HUES6 (cell line): ENCODE measurements around the gene WBP11.
"Not testable (repeated sequence)": the region's sequence is repeated elsewhere in the genome, so short reads cannot be mapped to it uniquely, and the experiment has no call there.

ENCODE experiments used
- H3K27ac ChIP-seq: 2 replicates; pipeline ENCODE4 v1.7.0; 2013; ENCODE audit warnings: low read depth, mild to moderate bottlenecking, low read length, inconsistent platforms
- H3K27me3 ChIP-seq: 2 replicates; pipeline ENCODE4 v1.6.1; 2013; ENCODE audit warnings: low read length; ENCODE audit not compliant: control insufficient read depth, insufficient read depth
- H3K36me3 ChIP-seq: 2 replicates; pipeline ENCODE4 v1.6.1; 2013; ENCODE audit warnings: low read length; ENCODE audit not compliant: control insufficient read depth, insufficient read depth
- H3K4me1 ChIP-seq: 2 replicates; pipeline ENCODE4 v1.6.1; 2013; ENCODE audit warnings: low read length; ENCODE audit not compliant: control insufficient read depth, insufficient read depth
- H3K4me3 ChIP-seq: 2 replicates; pipeline ENCODE4 v1.5.1; 2013; ENCODE audit warnings: low read depth, low read length
- H3K9ac ChIP-seq: one replicate; pipeline ENCODE4 v1.6.1; 2013; ENCODE audit warnings: mild to moderate bottlenecking, low read length
- H3K9me3 ChIP-seq: 2 replicates; pipeline ENCODE4 v1.6.1; 2013; ENCODE audit warnings: low read depth, low read length; ENCODE audit not compliant: control insufficient read depth, insufficient read depth

WBP11 gene

GRCh38 chr12:14772946-14773345 is 30.3 kb downstream of the WBP11 start:
- H3K27ac ChIP-seq, result peak overlapping the region; percentile 62; the same call in 1 of the 2 replicates

DNA sequence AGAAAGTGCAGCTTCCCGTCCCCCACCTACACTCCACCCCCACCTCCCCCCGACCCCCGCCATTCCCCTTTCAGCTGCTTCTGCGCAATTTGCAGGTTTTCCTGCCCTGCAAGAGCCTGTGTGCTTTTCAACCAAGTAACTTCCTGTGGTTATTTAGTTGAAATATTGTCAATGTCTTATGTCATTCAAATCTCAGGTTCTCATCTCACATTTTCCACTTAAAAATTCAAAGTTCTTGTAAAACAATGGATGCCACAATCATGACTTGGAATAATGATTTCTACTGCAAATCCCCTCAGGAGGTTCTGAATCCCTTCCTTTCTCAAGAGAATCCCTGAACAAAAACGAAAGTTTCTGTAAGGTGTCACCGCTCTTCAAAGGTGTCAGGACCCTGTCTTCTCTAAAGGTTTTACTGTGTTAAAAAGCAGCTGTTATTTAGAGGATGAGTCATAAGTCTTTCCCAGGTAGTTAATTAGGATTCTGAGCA is 31.6 kb downstream of the WBP11 start:
- H3K4me3 ChIP-seq, result peak overlapping the region; percentile 74
- H3K27ac ChIP-seq, result peak overlapping the region; percentile 88; the same call in 1 of the 2 replicates
- peaks cover 8% of the 10 kb centered on the region; the same call in 1 of the 2 replicates for H3K36me3 ChIP-seq
- H3K27me3 ChIP-seq, result no peaks in the 10 kb centered on the region
- no peaks in the 10 kb centered on the region for H3K9me3 ChIP-seq
- peak overlapping the region; percentile 96 for H3K9ac ChIP-seq
- peaks cover 14% of the 10 kb centered on the region; the same call in 1 of the 2 replicates for H3K4me1 ChIP-seq

More at GRCh38 chr12:14772946-14773345, 30.3 kb downstream of the WBP11 start:
- Histone ChIP-seq H3K4me3 (peak overlapping the region; percentile 86), H3K4me1 (peaks cover 23% of the 10 kb centered on the region), H3K36me3 (no peaks in the 10 kb centered on the region), H3K27me3 (no peaks in the 10 kb centered on the region), H3K9me3 (no peaks in the 10 kb centered on the region), H3K9ac (peak overlapping the region; percentile 81)

DNA sequence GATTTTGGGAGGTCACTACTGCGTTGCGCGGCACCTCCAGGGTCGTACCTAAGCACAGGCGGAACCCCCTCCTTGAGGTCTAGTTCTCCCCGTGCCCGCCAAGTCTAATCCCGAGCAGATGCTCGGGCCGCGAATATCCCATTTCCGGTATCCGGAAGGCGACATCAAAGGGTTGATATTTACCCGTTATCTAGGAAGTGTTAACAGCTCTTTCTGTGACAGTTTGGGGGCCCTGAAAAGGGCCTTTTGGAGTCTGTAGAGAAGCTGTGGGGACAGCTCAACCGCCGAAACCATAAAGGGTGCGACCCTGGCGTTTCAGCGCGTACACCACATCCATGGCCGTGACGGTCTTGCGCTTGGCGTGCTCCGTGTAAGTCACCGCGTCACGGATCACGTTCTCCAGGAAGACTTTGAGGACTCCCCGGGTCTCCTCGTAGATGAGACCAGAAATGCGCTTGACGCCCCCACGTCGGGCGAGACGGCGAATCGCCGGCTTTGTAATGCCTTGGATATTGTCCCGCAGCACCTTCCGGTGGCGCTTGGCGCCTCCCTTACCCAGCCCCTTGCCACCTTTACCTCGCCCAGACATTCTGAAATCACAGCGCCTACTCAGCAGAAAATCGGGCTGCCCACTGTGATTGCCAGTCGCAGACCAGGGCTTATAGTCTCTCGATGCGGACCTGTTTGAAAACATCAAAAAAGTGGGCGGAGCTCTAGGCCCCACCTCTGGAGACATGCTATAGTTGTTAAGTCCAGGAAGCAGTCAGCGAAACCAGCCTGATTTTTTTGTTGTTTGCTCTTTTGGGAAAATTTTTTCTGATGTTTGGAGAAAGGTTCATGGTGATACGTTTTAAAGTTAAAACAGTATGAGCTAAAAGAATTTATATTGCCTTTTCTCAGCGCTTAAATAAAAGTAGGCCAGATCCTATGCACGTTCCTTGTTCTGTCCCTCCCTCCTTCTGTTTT is 32.5 kb downstream of the WBP11 start:
- peak overlapping the region; percentile 88 for H3K27ac ChIP-seq

GRCh38 chr12:14769969-14770495 is 33.2 kb downstream of the WBP11 start:
- H3K9ac ChIP-seq, result peak overlapping the region; percentile 96
- peak overlapping the region; percentile 74 for H3K4me3 ChIP-seq
- H3K27me3 ChIP-seq, result no peaks in the 10 kb centered on the region
- no peaks in the 10 kb centered on the region for H3K4me1 ChIP-seq
- H3K9me3 ChIP-seq, result no peaks in the 10 kb centered on the region; the same call in 1 of the 2 replicates
- H3K36me3 ChIP-seq, result peaks cover 10% of the 10 kb centered on the region; the same call in 1 of the 2 replicates
- peak overlapping the region; percentile 88 for H3K27ac ChIP-seq

More for the DNA sequence above, 32.5 kb downstream of the WBP11 start:
- Histone ChIP-seq H3K9ac (peak overlapping the region; percentile 96), H3K36me3 (peaks cover 10% of the 10 kb centered on the region; the same call in 1 of the 2 replicates), H3K4me3 (peak overlapping the region; percentile 74), H3K9me3 (no peaks in the 10 kb centered on the region), H3K27me3 (no peaks in the 10 kb centered on the region), H3K4me1 (peaks cover 5% of the 10 kb centered on the region; the same call in 1 of the 2 replicates)

GRCh38 chr12:14769466-14769968 is 33.8 kb downstream of the WBP11 start:
- Histone ChIP-seq H3K9ac (peak overlapping the region; percentile 96), H3K4me3 (peak overlapping the region; percentile 74), H3K9me3 (no peaks in the 10 kb centered on the region; the same call in 1 of the 2 replicates), H3K4me1 (no peaks in the 10 kb centered on the region), H3K36me3 (peaks cover 10% of the 10 kb centered on the region; the same call in 1 of the 2 replicates), H3K27me3 (no peaks in the 10 kb centered on the region), H3K27ac (peak overlapping the region; percentile 88; the same call in 1 of the 2 replicates)

GRCh38 chr12:14768823-14769405 is 34.4 kb downstream of the WBP11 start:
- H3K4me3 ChIP-seq, result peak overlapping the region; percentile 74
- no peaks in the 10 kb centered on the region for H3K27me3 ChIP-seq
- H3K36me3 ChIP-seq, result peaks cover 10% of the 10 kb centered on the region; the same call in 1 of the 2 replicates
- H3K9ac ChIP-seq, result peak overlapping the region; percentile 96
- peak overlapping the region; percentile 88; the same call in 1 of the 2 replicates for H3K27ac ChIP-seq
- no peaks in the 10 kb centered on the region; the same call in 1 of the 2 replicates for H3K9me3 ChIP-seq
- H3K4me1 ChIP-seq, result no peaks in the 10 kb centered on the region

GRCh38 chr12:14767617-14768016 is 35.7 kb downstream of the WBP11 start:
- Histone ChIP-seq H3K4me1 (no peaks in the 10 kb centered on the region), H3K27ac (no peak overlapping the region), H3K36me3 (peaks cover 10% of the 10 kb centered on the region; the same call in 1 of the 2 replicates)

GRCh38 chr12:14766649-14767215 is 36.5 kb downstream of the WBP11 start:
- Histone ChIP-seq H3K36me3 (peaks cover 15% of the 10 kb centered on the region; the same call in 1 of the 2 replicates), H3K4me3 (no peak overlapping the region), H3K27me3 (no peaks in the 10 kb centered on the region), H3K4me1 (no peaks in the 10 kb centered on the region), H3K9me3 (peaks cover 2% of the 10 kb centered on the region; the same call in 1 of the 2 replicates), H3K27ac (no peak overlapping the region), H3K9ac (no peak overlapping the region)

More at GRCh38 chr12:14767617-14768016, 35.7 kb downstream of the WBP11 start:
- no peaks in the 10 kb centered on the region for H3K27me3 ChIP-seq
- H3K4me3 ChIP-seq, result no peak overlapping the region
- H3K9me3 ChIP-seq, result no peaks in the 10 kb centered on the region; the same call in 1 of the 2 replicates
- no peak overlapping the region for H3K9ac ChIP-seq

- H3K9me3 ChIP-seq, H3K9ac ChIP-seq, H3K27ac ChIP-seq, H3K27me3 ChIP-seq, H3K4me3 ChIP-seq, H3K4me1 ChIP-seq: not testable (repeated sequence)
- H3K36me3 ChIP-seq, result peaks cover 15% of the 10 kb centered on the region; the same call in 1 of the 2 replicates
These were observed 37.3 kb downstream of the WBP11 start for GRCh38 chr12:14766020-14766419.

GRCh38 chr12:14765398-14765797 is 37.9 kb downstream of the WBP11 start:
- Histone ChIP-seq H3K27ac (no peak overlapping the region), H3K36me3 (peaks cover 15% of the 10 kb centered on the region; the same call in 1 of the 2 replicates), H3K4me1 (no peaks in the 10 kb centered on the region), H3K27me3 (no peaks in the 10 kb centered on the region), H3K9me3 (peaks cover 12% of the 10 kb centered on the region), H3K4me3 (no peak overlapping the region), H3K9ac (no peak overlapping the region)
